ENCODE results near the gene LEAP2.

DNA sequence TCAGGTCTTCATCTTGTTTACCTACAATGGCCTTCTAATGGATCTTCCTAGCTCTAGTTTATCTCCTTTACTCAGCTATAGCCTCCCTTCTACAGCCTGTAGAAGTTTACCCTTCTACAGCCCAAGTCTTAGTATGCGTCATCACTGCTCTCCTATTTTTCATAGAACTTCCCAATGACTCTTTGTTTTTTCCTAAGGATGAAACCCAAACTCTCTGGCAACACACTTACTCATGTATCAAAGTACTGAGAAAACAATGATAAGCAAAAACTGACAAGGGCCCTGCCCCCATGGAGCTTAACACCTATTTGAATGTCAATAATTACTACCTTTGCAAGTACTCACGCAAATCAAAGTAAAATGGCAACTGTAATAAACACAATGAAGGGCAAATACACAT, 33.7 kb downstream of the LEAP2 start:
- TF ChIP-seq, protein P1, sequence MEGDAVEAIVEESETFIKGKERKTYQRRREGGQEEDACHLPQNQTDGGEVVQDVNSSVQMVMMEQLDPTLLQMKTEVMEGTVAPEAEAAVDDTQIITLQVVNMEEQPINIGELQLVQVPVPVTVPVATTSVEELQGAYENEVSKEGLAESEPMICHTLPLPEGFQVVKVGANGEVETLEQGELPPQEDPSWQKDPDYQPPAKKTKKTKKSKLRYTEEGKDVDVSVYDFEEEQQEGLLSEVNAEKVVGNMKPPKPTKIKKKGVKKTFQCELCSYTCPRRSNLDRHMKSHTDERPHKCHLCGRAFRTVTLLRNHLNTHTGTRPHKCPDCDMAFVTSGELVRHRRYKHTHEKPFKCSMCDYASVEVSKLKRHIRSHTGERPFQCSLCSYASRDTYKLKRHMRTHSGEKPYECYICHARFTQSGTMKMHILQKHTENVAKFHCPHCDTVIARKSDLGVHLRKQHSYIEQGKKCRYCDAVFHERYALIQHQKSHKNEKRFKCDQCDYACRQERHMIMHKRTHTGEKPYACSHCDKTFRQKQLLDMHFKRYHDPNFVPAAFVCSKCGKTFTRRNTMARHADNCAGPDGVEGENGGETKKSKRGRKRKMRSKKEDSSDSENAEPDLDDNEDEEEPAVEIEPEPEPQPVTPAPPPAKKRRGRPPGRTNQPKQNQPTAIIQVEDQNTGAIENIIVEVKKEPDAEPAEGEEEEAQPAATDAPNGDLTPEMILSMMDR (IDR thresholded peaks at IDR 0.05): no peak
- no peak for TF ChIP-seq EZH2 (IDR thresholded peaks at IDR 0.05; ENCODE audit: borderline replicate concordance, insufficient read depth, low read depth, low read length, poor library complexity, severe bottlenecking)
